GM08714 (cell line): ENCODE measurements around the gene CFLAR.
"Not testable (repeated sequence)": the region's sequence is repeated elsewhere in the genome, so short reads cannot be mapped to it uniquely, and the experiment has no call there.

Experiments used
- H3K4me3 ChIP-seq: fragments of 200-500 bp; sonication (Bioruptor generic); 2 replicates; pipeline ENCODE4 v1.5.1; 2014; ENCODE audit warnings: mild to moderate bottlenecking, low read length, inconsistent platforms
- ZNF274 ChIP-seq: IDR thresholded peaks from 2 replicates; pipeline ENCODE4 v1.6.1; 2012; ENCODE audit warnings: mild to moderate bottlenecking, low read depth, low read length

CFLAR gene

DNA sequence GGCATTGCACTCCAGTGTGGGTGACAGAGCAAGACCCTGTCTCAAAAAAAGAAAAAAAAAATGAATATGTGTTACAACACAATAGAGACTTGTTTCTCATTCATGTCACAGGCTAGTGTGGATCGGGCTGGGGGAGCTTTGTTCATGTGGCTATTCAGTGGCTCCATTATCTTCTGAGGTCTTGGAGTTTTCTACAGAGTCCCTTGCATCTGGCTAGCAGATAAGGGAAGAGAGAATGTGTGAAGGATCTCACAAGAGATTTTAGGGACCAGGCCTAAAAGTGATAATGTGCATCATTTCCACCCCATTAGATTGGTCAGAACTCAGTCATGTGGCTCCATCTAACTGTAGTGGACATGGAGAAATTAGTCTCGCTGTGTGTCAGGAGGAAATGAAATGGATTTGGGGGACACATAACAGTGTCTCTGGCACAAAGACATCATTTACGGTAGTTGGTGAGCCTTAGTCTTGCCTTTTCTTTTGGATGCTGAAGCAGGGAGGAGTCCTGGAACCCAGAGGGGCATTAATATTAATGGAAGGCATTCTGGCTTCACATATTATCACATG lies 34.6 kb downstream of the CFLAR start:
- no peak overlapping the region for H3K4me3 ChIP-seq
- no peak for TF ChIP-seq ZNF274

DNA sequence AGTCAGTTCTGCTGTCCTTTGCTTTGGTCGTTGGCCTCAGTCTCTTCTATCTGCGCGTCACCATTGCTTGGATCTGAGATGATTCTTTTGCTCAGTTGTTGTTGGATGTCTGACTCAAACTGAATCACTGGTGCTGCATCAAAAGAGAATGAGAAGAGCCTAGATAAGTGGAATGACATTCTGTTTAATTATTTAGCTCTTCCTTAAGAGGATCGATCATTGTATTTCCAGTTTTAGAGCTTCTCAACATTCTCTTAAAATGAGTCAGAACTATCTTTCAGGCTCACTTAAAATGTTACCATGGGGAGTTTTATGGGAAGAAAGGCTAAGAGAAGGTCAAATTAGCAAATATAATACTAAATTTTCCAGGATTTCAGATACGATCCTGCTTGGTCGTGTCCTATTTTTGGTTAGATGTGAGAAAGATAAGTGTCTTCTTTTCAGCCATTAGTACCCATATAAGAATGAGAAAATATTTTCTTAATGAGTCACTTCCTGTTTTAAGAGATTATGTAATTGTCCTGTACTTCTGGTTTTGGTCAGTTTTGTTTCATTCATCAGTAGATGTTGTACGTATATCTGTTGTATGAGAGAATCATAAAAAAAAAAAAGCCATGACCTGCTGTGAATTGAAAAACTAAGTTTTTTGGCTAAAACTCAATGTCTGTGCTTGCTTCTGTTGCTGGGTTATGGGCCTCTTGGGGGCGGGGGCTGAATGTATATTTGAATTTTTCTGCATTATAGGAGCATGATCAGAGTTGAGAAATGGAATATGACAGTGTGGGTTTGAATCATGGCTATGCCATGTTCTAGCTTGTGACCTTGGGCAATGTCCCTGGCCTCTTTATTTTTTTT lies 35.4 kb downstream of the CFLAR start:
- H3K4me3 ChIP-seq = 0 out of 2 replicates have a peak overlapping the region, but pooled peaks have one; percentile 16

DNA sequence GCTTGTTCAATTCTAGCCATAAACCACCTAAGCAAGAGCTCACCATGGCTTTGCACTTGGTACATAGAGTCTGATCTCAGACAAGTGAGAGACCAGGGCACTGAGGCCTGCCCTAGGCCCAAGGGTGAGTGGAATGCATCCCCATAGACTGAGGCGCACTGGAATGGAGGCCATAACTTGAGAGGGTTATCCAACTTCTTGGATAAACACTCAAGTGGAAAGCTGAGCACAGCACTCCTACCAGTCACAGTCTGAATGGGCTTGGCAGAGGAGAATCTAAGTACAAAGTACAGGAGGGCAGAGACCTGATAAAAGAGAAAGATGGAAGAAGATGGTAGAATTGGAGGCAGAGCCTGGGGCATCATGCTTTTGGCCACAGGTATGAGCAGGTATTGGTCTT lies 36.6 kb downstream of the CFLAR start:
- TF ChIP-seq ZNF274 = no peak
- no peak overlapping the region for H3K4me3 ChIP-seq

More for the DNA sequence above, 35.4 kb downstream of the CFLAR start:
- TF ChIP-seq ZNF274 = no peak

GRCh38 chr2:201152999-201153815 lies 37.2 kb downstream of the CFLAR start:
- no peak overlapping the region for H3K4me3 ChIP-seq
- TF ChIP-seq ZNF274 = no peak

DNA sequence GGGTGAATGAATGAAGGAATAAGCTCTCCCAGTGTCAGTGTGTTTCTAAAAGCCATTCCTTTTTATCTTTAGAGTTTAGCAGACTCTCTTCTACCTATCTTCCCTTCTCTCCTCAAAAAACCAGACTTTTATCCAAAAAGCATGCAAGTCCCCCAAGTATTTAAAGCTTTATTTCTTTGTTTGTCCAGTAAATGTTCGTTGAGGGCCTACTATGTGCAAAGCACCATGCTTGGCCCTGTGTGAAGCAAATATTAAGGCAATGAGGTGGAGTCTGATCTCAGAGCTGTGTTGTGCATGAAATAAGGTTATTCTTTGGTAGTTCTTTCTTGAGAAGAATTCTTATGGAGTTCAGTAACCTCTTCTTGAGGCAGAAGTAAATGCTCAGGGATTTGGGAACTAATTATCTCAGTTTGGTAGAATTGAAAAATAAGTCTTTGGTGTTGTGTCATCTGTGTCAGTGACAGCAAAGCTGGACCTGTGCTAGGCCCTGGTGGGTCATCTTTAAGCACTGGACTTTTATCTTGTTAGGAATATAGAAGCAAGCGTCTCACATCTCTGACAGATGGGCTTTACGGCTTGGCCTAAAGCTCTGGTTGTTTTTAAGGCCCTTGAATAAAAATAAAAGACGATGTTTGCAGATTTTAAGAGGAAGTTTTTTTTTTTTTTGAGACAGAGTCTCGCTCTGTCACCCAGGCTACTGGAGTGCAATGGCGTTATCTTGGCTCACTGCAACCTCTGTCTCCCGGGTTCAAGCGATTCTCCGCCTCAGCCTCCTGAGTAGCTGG lies 38.8 kb downstream of the CFLAR start:
- H3K4me3 ChIP-seq = no peak overlapping the region
- TF ChIP-seq ZNF274 = no peak

DNA sequence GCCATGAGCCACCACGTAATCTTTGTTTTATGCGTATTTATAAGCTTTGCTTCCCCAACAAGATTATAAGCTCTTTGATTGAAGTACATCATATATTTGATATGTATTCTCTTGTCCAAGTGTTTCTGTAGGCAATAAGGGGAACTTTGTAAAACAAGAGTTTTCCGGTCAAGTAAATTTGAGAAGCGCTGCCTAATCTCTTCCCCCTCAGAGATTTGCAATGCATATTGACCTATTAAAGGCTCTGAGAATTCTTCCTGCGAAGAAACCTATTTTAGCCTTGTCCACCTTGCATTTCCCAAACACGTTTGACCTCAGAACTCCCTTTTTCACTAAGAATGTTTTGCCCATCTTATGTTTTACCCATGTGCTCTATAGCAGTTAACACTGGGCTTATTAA lies 40.1 kb downstream of the CFLAR start:
- no peak overlapping the region for H3K4me3 ChIP-seq
- no peak for TF ChIP-seq ZNF274

DNA sequence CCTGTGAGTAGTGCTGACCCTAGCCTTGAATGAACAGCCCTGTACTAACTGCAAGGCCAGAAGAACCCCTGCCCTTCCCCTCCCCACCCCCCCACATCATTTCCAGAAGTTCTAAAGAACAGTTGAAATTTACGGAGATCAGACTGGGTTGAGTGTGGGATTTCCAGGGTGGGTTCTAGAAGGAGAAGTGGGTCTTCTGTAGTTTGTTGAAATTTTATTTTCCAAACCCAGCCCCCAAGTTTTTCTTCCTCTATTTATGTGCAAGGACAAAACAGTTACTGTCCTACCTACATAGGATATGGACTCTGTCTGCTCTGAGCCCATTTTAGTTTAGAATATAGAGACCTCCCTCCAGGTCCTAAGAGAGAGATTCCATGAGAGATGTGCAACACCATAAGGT lies 40.7 kb downstream of the CFLAR start:
- no peak for TF ChIP-seq ZNF274
- H3K4me3 ChIP-seq = no peak overlapping the region

- TF ChIP-seq ZNF274 = no peak
- H3K4me3 ChIP-seq = no peak overlapping the region
Measured at GRCh38 chr2:201157694-201158093, 41.7 kb downstream of the CFLAR start.

DNA sequence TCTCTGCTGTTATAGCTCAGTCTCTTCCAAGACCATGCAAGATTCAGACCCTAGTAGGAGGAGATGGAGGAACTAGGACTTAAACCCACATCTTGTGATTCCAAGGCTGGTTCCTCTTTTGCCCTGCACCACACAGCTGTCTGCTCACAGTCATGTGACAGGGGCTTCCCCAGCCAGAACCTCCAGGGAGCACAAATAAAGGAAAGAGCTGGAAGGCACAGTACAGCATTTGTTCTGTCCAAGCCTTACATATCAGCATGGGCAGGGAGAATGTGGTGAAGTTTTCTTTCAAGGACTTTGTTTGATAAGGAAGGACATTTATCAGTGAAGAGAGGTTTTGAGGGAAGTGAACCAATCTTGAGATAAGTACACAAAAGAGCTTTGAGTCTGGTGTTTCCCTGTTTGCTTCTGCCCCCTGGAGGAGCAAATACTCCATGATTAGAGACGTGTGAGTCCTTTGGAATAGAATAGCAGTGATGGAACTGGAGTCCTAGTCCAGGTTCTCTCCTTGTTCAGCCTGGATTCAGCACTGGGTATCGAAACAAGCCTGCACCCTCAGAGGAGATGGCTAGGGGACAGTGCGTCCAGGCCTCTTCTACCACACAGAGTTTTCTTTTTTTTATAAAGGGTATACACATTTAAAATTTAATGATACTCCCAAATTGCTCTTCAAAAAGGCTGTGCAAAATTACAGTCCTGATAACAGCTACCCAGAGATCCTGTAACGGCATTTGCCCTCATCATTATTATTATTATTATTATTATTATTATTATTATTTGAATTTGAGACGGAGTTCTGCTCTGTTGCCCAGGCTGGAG lies 42.4 kb downstream of the CFLAR start:
- no peak overlapping the region for H3K4me3 ChIP-seq
- no peak for TF ChIP-seq ZNF274

DNA sequence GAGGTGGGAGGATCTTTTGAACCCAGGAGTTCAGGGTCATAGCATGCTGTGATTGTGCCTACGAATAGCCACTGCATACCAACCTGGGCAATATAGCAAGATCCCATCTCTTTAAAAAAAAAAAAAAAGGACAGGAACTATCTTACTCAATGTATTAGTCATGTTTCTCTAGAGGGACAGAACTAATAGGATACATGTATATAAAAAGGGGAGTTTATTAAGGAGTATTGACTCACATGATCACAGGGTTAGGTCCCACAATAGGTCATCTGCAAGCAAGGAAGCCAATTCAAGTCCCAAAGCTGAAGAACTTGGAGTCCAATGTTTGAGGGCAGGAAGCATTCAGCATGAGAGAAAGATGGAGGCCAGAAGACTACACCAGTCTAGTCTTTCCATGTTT lies 48.2 kb downstream of the CFLAR start:
- TF ChIP-seq ZNF274 = no peak
- no peak overlapping the region for H3K4me3 ChIP-seq

DNA sequence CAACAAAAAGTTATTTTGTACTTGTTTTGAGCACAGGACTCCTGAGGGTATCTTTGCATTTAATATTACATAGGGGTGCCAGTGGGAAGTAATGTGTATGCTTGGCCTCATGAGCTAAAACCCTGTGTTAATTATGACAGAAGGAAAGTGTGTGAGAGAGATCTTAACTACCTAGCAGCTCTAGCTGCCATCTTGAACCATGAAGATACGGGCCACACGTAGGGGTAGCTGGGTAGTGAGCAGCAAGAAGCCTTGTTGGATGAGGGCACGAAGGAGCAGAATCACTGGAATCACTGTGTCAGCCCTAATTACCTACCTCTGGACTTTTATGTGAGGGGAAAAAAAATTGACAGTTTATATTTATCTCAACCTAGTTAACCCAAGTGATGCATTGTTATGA lies 51.6 kb downstream of the CFLAR start:
- no peak overlapping the region for H3K4me3 ChIP-seq
- TF ChIP-seq ZNF274 = no peak

- H3K4me3 ChIP-seq = not testable (repeated sequence)
Measured at GRCh38 chr2:201168496-201168895, 52.5 kb downstream of the CFLAR start.

GRCh38 chr2:201171259-201171814 lies 55.4 kb downstream of the CFLAR start:
- no peak overlapping the region for H3K4me3 ChIP-seq
- no peak for TF ChIP-seq ZNF274
